ENCODE data around the gene RBM39. TPM values are rescaled to one million over a fixed set of nuclear protein-coding genes. Genes with fewer than 3 reads are reported as not detected.
A peak's percentile ranks its signal among the peaks of the same experiment; 100 is the strongest.

The RBM39 gene
- polyA plus RNA-seq, 1 of the 3 experiments (the other 2 are of a cell fraction), result 68.4 TPM

- H3K4me1 ChIP-seq (ENCODE audit: control insufficient read depth in 1 of 2, insufficient read depth in 2 of 2, low read depth in 1 of 2, low read length in 1 of 2), result peaks cover 12 to 20% of the 10 kb centered on the region in 2 experiments; a peak in 3 of 4 replicates
- no peak for TF ChIP-seq PBX3 (IDR thresholded peaks at IDR 0.05)
- TF ChIP-seq EP300 (IDR thresholded peaks at IDR 0.05; ENCODE audit: borderline replicate concordance in 1 of 2, low read depth in 1 of 2, low read length in 1 of 2), result no peak
- no peak for TF ChIP-seq YY1 (IDR thresholded peaks at IDR 0.05; ENCODE audit: low read depth)
- TF ChIP-seq MEF2A (IDR thresholded peaks at IDR 0.05; ENCODE audit: borderline replicate concordance, low read depth), result no peak
- no peak for TF ChIP-seq RFX5 (IDR thresholded peaks at IDR 0.05; ENCODE audit: low read length)
- TF ChIP-seq IRF3 (IDR thresholded peaks at IDR 0.05; ENCODE audit: low read depth, low read length), result no peak
- TF ChIP-seq NRF1 (IDR thresholded peaks at IDR 0.05; ENCODE audit: low read depth, low read length), result no peak
- TF ChIP-seq ELF1 (IDR thresholded peaks at IDR 0.05), result no peak
- TF ChIP-seq ZBTB33 (IDR thresholded peaks at IDR 0.05; ENCODE audit: borderline replicate concordance, low read depth), result no peak
- TF ChIP-seq REST (IDR thresholded peaks at IDR 0.05; ENCODE audit: low read depth, low read length), result no peak
- no peak for TF ChIP-seq POLR2AphosphoS5 (IDR thresholded peaks at IDR 0.05; ENCODE audit: low read depth, low read length)
- TF ChIP-seq JUND (IDR thresholded peaks at IDR 0.05), result no peak
- no peak for TF ChIP-seq GATA2 (CRISPR knock-in tag; IDR thresholded peaks at IDR 0.05)
- no peak for TF ChIP-seq MAX (IDR thresholded peaks at IDR 0.05; ENCODE audit: low read depth)
- no peak overlapping the region for H3K4me2 ChIP-seq
- peaks cover 0 to 6% of the 10 kb centered on the region in 2 experiments for H3K36me3 ChIP-seq (replicated peaks in 1 of 2; ENCODE audit: control insufficient read depth in 1 of 2, insufficient read depth in 2 of 2, low read length in 1 of 2)
- ChIA-PET POLR2A (interaction anchor here (0.6 to 2.6 kb wide), 4 partner anchors 29 to 183 kb away, joined by 3 to 36 read pairs (median 4); partner anchors contain the start of genes RBM39, SCAND1 and SPAG4), CTCF (interaction anchor here (1.8 to 2.5 kb wide), 2 partner anchors 28 to 113 kb away, joined by 9 to 12 read pairs; partner anchors contain the start of gene RBM39)
- no peaks in the 10 kb centered on the region for H3K27me3 ChIP-seq (ENCODE audit: insufficient read depth)
- H3K9me2 ChIP-seq, result no peaks in the 10 kb centered on the region
- H3K27ac ChIP-seq (ENCODE audit: low read depth in 2 of 2, low read length in 1 of 2), result peak overlapping the region; percentile 65 to 67
- H3K79me2 ChIP-seq (ENCODE audit: insufficient read depth), result peaks cover 42% of the 10 kb centered on the region
- no peaks in the 10 kb centered on the region; the same call in 1 of the 2 replicates for H3K9me3 ChIP-seq
- peak overlapping the region; percentile 72 for H2AFZ ChIP-seq (ENCODE audit: low read depth)
- H3F3A ChIP-seq (replicated peaks; ENCODE audit: insufficient read depth), result peaks cover 19% of the 10 kb centered on the region
- no peak for DNase-seq
- H3K9ac ChIP-seq, result no peak overlapping the region
- H4K20me1 ChIP-seq (ENCODE audit: insufficient read depth), result no peaks in the 10 kb centered on the region
- WGBS (ENCODE audit: low lambda C conversion rate), result 89% methylated on average over 9 of the region's 9 CpGs
- H3K4me3 ChIP-seq (ENCODE audit: low read depth in 2 of 2, low read length in 1 of 2), result peak overlapping the region in 1 of 2 experiments; percentile 22; a peak in 1 of 4 replicates
Observed at GRCh38 chr20:35771367-35771688, 29.3 kb upstream of the RBM39 start.

Data from SK-N-SH (cell line).